ENCODE results near the gene KRT7.

The KRT7 gene

GRCh38 chr12:52232203-52232673, 805 bp upstream of the KRT7 start:
- H3K9me2 ChIP-seq (replicated peaks; ENCODE audit: insufficient read depth, low read length), result no peaks in the 10 kb centered on the region
- H2AFZ ChIP-seq (ENCODE audit: low read length), result no peak overlapping the region
- H3K9ac ChIP-seq (ENCODE audit: low read length), result no peak overlapping the region
- H3K27me3 ChIP-seq (replicated peaks; ENCODE audit: insufficient read depth, low read length), result peaks cover 80% of the 10 kb centered on the region
- no peak overlapping the region for H3K4me2 ChIP-seq (ENCODE audit: low read depth, low read length)
- no peak for TF ChIP-seq EZH2 (optimal IDR thresholded peaks at IDR 0.05; ENCODE audit: low read depth, low read length)
- TF ChIP-seq EZH2phosphoT487 (IDR thresholded peaks at IDR 0.05; ENCODE audit: low read length), result no peak
- TF ChIP-seq CTCF (IDR thresholded peaks at IDR 0.05; ENCODE audit: low read length), result no peak
- DNase-seq, result no peak
- H3K4me3 ChIP-seq (ENCODE audit: low read length), result no peak overlapping the region
- H3K79me2 ChIP-seq (ENCODE audit: low read length), result no peaks in the 10 kb centered on the region
- H3F3A ChIP-seq (ENCODE audit: insufficient read depth, low read length), result no peaks in the 10 kb centered on the region
- H3K9me3 ChIP-seq (replicated peaks; ENCODE audit: insufficient read depth, low read length), result no peaks in the 10 kb centered on the region
- no peaks in the 10 kb centered on the region for H3K4me1 ChIP-seq (ENCODE audit: low read length)
- H4K20me1 ChIP-seq (ENCODE audit: insufficient read depth, low read length), result no peaks in the 10 kb centered on the region
- H3K27ac ChIP-seq (ENCODE audit: low read length), result no peak overlapping the region
- no peaks in the 10 kb centered on the region for H3K36me3 ChIP-seq (replicated peaks; ENCODE audit: insufficient read depth, low read length)

GRCh38 chr12:52233462-52234207, 592 bp downstream of the KRT7 start:
- Histone ChIP-seq H3K27ac (ENCODE audit: low read length) (no peak overlapping the region), H3K4me3 (ENCODE audit: low read length) (no peak overlapping the region), H3K9ac (ENCODE audit: low read length) (no peak overlapping the region), H3K27me3 (replicated peaks; ENCODE audit: insufficient read depth, low read length) (peaks cover 70% of the 10 kb centered on the region), H4K20me1 (ENCODE audit: insufficient read depth, low read length) (no peaks in the 10 kb centered on the region), H3F3A (ENCODE audit: insufficient read depth, low read length) (no peaks in the 10 kb centered on the region), H3K9me3 (replicated peaks; ENCODE audit: insufficient read depth, low read length) (no peaks in the 10 kb centered on the region), H3K36me3 (replicated peaks; ENCODE audit: insufficient read depth, low read length) (no peaks in the 10 kb centered on the region), H2AFZ (ENCODE audit: low read length) (no peak overlapping the region), H3K9me2 (replicated peaks; ENCODE audit: insufficient read depth, low read length) (no peaks in the 10 kb centered on the region), H3K4me1 (ENCODE audit: low read length) (no peaks in the 10 kb centered on the region), H3K79me2 (ENCODE audit: low read length) (no peaks in the 10 kb centered on the region), H3K4me2 (ENCODE audit: low read depth, low read length) (no peak overlapping the region)
- TF ChIP-seq EZH2 (optimal IDR thresholded peaks at IDR 0.05; ENCODE audit: low read depth, low read length) (no peak), EZH2phosphoT487 (IDR thresholded peaks at IDR 0.05; ENCODE audit: low read length) (no peak), CTCF (IDR thresholded peaks at IDR 0.05; ENCODE audit: low read length) (no peak)
- DNase-seq, result no peak

- H3K36me3 ChIP-seq (replicated peaks; ENCODE audit: insufficient read depth, low read length), result no peaks in the 10 kb centered on the region
- H3K4me2 ChIP-seq (ENCODE audit: low read depth, low read length), result no peak overlapping the region
- H2AFZ ChIP-seq (ENCODE audit: low read length), result no peak overlapping the region
- no peak for DNase-seq
- no peak overlapping the region for H3K4me3 ChIP-seq (ENCODE audit: low read length)
- no peaks in the 10 kb centered on the region for H3K9me2 ChIP-seq (replicated peaks; ENCODE audit: insufficient read depth, low read length)
- H3K9me3 ChIP-seq (replicated peaks; ENCODE audit: insufficient read depth, low read length), result no peaks in the 10 kb centered on the region
- peaks cover 64% of the 10 kb centered on the region for H3K27me3 ChIP-seq (replicated peaks; ENCODE audit: insufficient read depth, low read length)
- H3K4me1 ChIP-seq (ENCODE audit: low read length), result no peaks in the 10 kb centered on the region
- no peaks in the 10 kb centered on the region for H3K79me2 ChIP-seq (ENCODE audit: low read length)
- no peaks in the 10 kb centered on the region for H4K20me1 ChIP-seq (ENCODE audit: insufficient read depth, low read length)
- no peaks in the 10 kb centered on the region for H3F3A ChIP-seq (ENCODE audit: insufficient read depth, low read length)
- H3K27ac ChIP-seq (ENCODE audit: low read length), result no peak overlapping the region
- TF ChIP-seq CTCF (IDR thresholded peaks at IDR 0.05; ENCODE audit: low read length) (no peak), EZH2phosphoT487 (IDR thresholded peaks at IDR 0.05; ENCODE audit: low read length) (no peak), EZH2 (optimal IDR thresholded peaks at IDR 0.05; ENCODE audit: low read depth, low read length) (no peak)
- H3K9ac ChIP-seq (ENCODE audit: low read length), result no peak overlapping the region
Observed at GRCh38 chr12:52234223-52234810, 1.3 kb downstream of the KRT7 start.
